Aorta (tissue), 5 donors: ENCODE measurements around the gene PRRG4. TPM values are rescaled to one million over a fixed set of nuclear protein-coding genes. Genes with fewer than 3 reads are reported as not detected.

Experiments
- ATAC-seq: fragments of 200-7000 bp; cut with Tn5 transposase; one replicate; pipeline ENCODE4 v1.9.1; 2022; ENCODE audit warnings: moderate library complexity; ENCODE audit not compliant: low FRiP score
- DNase-seq, 2 donors: peaks; one replicate each; pipeline ENCODE4 v3.0.0-alpha.2; 2020
- H3K27ac ChIP-seq, 2 donors: one replicate each; pipeline ENCODE4 v1.5.1; 2013; ENCODE audit warnings: low read length in 2 of 2, mild to moderate bottlenecking in 2 of 2, moderate library complexity in 2 of 2, control low read depth in 1 of 2, inconsistent platforms in 1 of 2, low read depth in 1 of 2
- H3K27me3 ChIP-seq, 2 donors: one replicate each; pipeline ENCODE4 v1.6.1; 2013; ENCODE audit warnings: control low read depth in 1 of 2, low read length in 1 of 2, mild to moderate bottlenecking in 1 of 2, moderate library complexity in 1 of 2; ENCODE audit not compliant: insufficient read depth in 2 of 2, control insufficient read depth in 1 of 2
- H3K36me3 ChIP-seq, 2 donors: one replicate each; pipeline ENCODE4 v1.6.1; 2013; ENCODE audit warnings: control low read depth in 1 of 2, low read length in 1 of 2, mild to moderate bottlenecking in 1 of 2; ENCODE audit not compliant: insufficient read depth in 2 of 2, control insufficient read depth in 1 of 2
- H3K4me1 ChIP-seq, 2 donors: one replicate each; pipeline ENCODE4 v1.6.1; 2013; ENCODE audit warnings: low read length in 2 of 2, control low read depth in 1 of 2, mild to moderate bottlenecking in 1 of 2, moderate library complexity in 1 of 2; ENCODE audit not compliant: insufficient read depth in 2 of 2, control insufficient read depth in 1 of 2
- H3K4me3 ChIP-seq, 2 donors: one replicate each; pipeline ENCODE4 v1.5.1; 2013; ENCODE audit warnings: low read length in 2 of 2, control low read depth in 1 of 2, mild to moderate bottlenecking in 1 of 2
- H3K9me3 ChIP-seq: one replicate; pipeline ENCODE4 v1.6.1; 2013; ENCODE audit warnings: mild to moderate bottlenecking, low read length; ENCODE audit not compliant: control insufficient read depth
- WGBS, 2 donors: extraction: QIAGEN DNeasy Blood & Tissue Kit; methylation state at CpG; one replicate each; pipeline ENCODE4 v1.1.7; 2013; 5-methylcytosine and 5-hydroxymethylcytosine counted together
- intact Hi-C, 2 donors: fragments of 100-400 bp; cut with DNase I; formaldehyde crosslinking; loops; one replicate each; pipeline versions ENCODE4 v1.14.2 to v1.15.0; 2022
- polyA plus RNA-seq, 2 donors: library from polyadenylated mRNA; stranded (reverse); fragments of 200-250 nt; gene quantifications; one replicate each; pipeline ENCODE4 v1.2.3, GENCODE V29; 2013
- total RNA-seq, 2 donors: library from RNA; stranded (reverse); fragmentation: NEBNext Ultra II Directional; extraction: Animal tissue kit (Norgen Biotek cat#: 25700); gene quantifications; one replicate each; pipeline ENCODE4 v1.2.1, GENCODE V29; 2021
- donor health status: healthy with polysubstance abuse.
- donor health status: Bipolar disorder and iron deficiency.
- donor health status: DM: no; HTN: no; CAD: no.
- donor health status: DM: no; HTN: no; CAD: no.
- donor health status: DM: yes; HTN: yes; CAD: no.

The PRRG4 gene
- total and polyA plus RNA-seq, 4 donors: 0.26 to 2.1 (median 2.0) TPM

DNA sequence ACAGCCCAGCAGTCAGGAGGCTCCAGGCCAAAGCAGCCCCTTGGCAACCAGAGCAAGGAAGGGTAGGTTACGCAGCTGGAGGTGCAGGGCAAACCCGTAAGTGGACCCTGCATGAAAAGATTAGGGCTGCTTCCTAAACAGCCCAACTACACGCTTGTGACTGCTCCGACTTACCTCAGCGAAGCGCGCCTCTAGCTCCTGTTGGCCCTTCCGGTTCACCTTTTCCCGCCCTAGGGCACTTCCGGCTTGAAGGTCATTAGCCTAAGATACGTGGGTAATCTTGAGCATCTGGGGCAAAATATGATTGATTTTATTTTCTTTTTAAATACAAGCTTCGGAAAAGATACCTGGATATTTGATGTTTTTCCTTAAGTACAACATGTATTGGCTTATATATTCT, 35.3 kb upstream of the PRRG4 start, which contains the start of gene CCDC73:
Gene CCDC73, minus strand, starts transcription at position 224 of the 400 bp plus-strand sequence. CDS start 34,419 bp downstream, outside the sequence.
- Histone ChIP-seq H3K4me1 (no peaks in the 10 kb centered on the region), H3K36me3 (no peaks in the 10 kb centered on the region), H3K4me3 (no peak within 1 kb of the TSS), H3K27ac (no peak within 1 kb of the TSS), H3K9me3 (no peaks in the 10 kb centered on the region), H3K27me3 (no peaks in the 10 kb centered on the region)
- 89% methylated on average over 12 of the region's 12 CpGs for whole genome bisulfite sequencing, 2 donors
- intact Hi-C loops: loop anchor here (5.0 to 10.0 kb wide), 2 partner anchors 470 to 472 kb away; no protein-coding TSS in a partner anchor
- ATAC-seq (no peak), DNase-seq (no peak)

DNA sequence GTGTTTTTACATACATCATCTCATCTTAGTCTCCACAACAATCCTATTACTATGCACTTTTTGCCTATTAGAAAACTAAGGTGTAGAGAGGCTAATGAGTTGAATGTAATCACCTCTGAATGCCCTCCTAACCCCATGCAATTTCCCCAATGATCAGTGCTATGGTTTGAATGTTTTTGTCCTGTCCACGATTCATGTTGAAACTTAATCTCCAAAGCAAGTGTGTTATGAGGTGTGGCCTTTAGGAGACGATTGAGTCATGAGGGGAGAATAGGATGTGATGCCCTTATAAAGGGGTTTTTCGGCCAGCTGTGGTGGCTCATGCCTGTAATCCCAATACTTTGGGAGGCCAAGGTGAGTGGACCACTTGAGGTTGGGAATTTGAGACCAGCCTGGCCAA, 33.3 kb upstream of the PRRG4 start:
- no peaks in the 10 kb centered on the region for H3K36me3 ChIP-seq
- no peak for DNase-seq
- no peak overlapping the region for H3K4me3 ChIP-seq
- no peak overlapping the region for H3K27ac ChIP-seq
- no peaks in the 10 kb centered on the region for H3K9me3 ChIP-seq
- intact Hi-C loops: loop anchor here in 1 of 2 donors (10.0 kb wide), 1 partner anchor 472 kb away; no protein-coding TSS in a partner anchor
- WGBS, 2 donors: 74% methylated on average over 3 of the region's 3 CpGs
- ATAC-seq: no peak
- H3K27me3 ChIP-seq: no peaks in the 10 kb centered on the region
- no peaks in the 10 kb centered on the region for H3K4me1 ChIP-seq

DNA sequence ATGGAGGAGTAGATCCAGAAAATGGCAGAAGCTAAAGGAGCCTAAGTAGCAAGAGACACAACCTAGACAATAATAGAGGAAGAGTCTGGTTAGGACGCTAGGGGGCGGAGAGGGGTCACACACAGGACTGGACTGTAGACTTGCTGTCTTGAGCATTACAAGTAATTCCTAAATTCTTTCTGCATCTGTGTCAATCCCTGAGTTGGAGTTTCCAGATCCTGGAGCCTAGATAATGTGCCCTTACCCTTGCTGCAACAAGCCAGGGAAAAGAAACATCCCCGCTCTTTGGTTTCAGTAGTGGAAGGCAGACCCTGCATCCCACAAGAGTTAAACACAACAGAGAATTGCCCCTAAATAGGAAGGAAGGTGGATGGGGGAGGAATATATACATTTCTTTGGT, 20.4 kb upstream of the PRRG4 start:
- no peaks in the 10 kb centered on the region for H3K36me3 ChIP-seq
- H3K27ac ChIP-seq: no peak overlapping the region
- H3K4me1 ChIP-seq: no peaks in the 10 kb centered on the region
- no peaks in the 10 kb centered on the region for H3K9me3 ChIP-seq
- peak in 1 of 2 donors; percentile 74 for DNase-seq
- 17 to 20% methylated on average over 3 of the region's 3 CpGs for WGBS, 2 donors
- H3K27me3 ChIP-seq: no peaks in the 10 kb centered on the region
- intact Hi-C loops: no loop called here
- no peak overlapping the region for H3K4me3 ChIP-seq
- peak; percentile 62 for ATAC-seq

DNA sequence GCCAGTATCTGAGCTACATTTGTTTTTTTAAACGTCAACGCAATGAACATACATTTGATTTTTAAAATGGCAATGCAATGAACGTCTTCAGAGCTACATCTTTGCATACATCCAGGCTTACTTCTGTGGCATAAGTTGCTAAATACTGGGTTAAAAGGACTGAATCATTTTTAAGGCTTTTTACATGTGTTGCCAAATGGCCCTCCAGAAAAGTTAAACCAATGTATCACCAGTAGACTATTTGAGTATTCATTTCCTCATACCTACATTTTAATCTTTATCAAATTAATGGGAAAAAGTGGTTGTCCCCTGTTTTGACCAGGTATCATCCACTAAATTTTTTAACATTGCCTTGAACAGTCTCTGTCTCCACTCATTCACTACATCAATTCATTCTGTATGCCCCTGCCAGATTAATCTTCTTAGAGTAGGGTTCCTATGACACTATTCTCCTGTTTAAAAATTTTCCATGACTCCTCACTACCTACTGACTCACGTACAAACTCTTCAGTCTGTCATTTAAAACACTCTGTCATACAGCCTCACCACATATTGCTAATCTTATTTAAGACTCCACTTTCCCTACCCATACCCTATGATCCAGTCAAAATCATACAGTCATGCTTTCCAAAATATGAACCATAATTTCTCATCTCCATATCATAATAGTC, 12.4 kb upstream of the PRRG4 start:
- H3K27me3 ChIP-seq: no peaks in the 10 kb centered on the region
- no peak overlapping the region for H3K27ac ChIP-seq
- WGBS, 2 donors: 72 to 80% methylated on average over 4 of the region's 4 CpGs
- no peaks in the 10 kb centered on the region for H3K4me1 ChIP-seq
- ATAC-seq: no peak
- DNase-seq: no peak
- H3K4me3 ChIP-seq: no peak overlapping the region
- intact Hi-C loops: no loop called here
- no peaks in the 10 kb centered on the region for H3K36me3 ChIP-seq
- H3K9me3 ChIP-seq: no peaks in the 10 kb centered on the region

DNA sequence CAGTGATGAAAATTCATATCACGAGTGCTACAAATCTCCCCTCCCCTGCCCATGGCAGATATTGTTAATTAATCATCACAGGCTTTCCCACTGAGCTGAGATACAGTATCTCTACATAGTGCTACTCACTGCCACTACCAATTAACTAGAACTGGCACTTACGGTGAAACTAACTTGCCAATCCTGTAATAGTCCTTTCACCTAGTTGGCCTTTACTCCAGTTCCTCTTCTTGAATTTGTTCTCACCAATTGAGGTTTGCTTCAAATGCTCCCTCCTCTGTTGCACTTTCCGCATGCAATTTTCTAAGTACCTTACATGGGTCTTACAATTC, 11.9 kb upstream of the PRRG4 start:
- intact Hi-C loops: no loop called here
- H3K9me3 ChIP-seq: no peaks in the 10 kb centered on the region
- ATAC-seq: no peak
- H3K27ac ChIP-seq: no peak overlapping the region
- no peaks in the 10 kb centered on the region for H3K27me3 ChIP-seq
- H3K4me1 ChIP-seq: no peaks in the 10 kb centered on the region
- no peak for DNase-seq
- 70 to 77% methylated on average over 3 of the region's 3 CpGs for WGBS, 2 donors
- H3K4me3 ChIP-seq: no peak overlapping the region
- H3K36me3 ChIP-seq: no peaks in the 10 kb centered on the region

DNA sequence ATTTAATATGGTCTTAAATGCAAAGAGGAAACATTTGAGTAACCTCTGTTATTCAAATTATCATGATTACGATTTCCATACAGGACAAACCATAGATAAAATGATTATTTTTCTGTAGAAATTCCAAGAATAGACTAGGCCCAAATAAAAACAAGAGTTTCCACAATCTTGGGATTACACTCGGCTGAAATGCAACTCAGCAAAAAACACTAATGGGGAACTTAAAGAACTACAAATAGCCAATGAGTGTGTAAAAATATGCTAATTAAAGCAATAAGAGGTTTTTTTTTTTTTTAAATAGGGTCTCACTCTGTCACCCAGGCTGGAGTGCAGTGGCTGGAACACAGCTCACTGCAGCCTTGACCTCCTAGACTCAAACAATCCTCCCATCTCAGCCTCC, 10.5 kb upstream of the PRRG4 start:
- WGBS, 2 donors: 66 to 69% methylated on average over 2 of the region's 2 CpGs
- no peaks in the 10 kb centered on the region for H3K9me3 ChIP-seq
- intact Hi-C loops: no loop called here

DNA sequence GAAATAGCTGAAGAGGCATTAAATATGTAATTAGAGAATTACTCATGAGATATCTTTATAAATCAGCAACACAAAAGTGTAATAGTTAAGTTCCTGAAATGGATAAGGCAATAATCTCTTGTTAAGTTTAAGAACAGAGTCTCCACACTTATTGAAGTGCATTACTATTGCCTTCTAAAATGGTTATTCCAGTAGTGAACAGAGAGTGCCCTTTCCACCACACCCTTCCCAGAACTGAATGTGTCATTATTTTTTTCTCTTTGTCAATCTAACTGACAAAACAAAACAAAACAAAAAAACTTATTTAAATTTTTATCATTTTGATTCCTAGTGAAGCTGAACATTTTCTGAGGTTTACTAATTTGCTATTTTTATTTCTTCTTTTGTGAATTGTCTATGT, 9.2 kb upstream of the PRRG4 start:
- Histone ChIP-seq H3K9me3 (no peaks in the 10 kb centered on the region), H3K27me3 (no peaks in the 10 kb centered on the region), H3K27ac (no peak overlapping the region), H3K36me3 (no peaks in the 10 kb centered on the region), H3K4me3 (no peak overlapping the region), H3K4me1 (no peaks in the 10 kb centered on the region)
- intact Hi-C loops: no loop called here
- ATAC-seq (no peak), DNase-seq (no peak)

More for the DNA sequence above, 10.5 kb upstream of the PRRG4 start:
- no peak overlapping the region for H3K27ac ChIP-seq
- no peaks in the 10 kb centered on the region for H3K36me3 ChIP-seq
- ATAC-seq: no peak
- no peaks in the 10 kb centered on the region for H3K4me1 ChIP-seq
- DNase-seq: no peak
- H3K27me3 ChIP-seq: no peaks in the 10 kb centered on the region
- H3K4me3 ChIP-seq: no peak overlapping the region

DNA sequence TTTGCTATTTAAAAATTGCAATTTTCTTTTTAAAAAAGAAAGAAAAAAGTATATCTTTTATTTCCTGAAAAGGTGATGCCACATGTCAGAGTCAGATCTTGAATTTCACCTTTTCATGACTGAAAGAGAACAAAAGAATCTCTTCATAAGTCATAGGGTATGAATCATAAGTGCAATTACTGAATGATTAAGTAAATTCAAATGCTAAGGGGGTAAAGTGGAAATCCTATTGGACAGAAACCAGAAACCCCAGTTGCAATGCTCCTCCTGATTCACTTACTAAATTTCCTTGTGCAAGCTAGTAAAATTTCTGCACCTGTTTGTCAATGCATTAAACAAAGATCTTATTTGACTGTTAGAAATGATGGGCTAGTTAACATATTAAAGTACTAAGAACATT, 8.2 kb upstream of the PRRG4 start:
- intact Hi-C loops: no loop called here
- no peaks in the 10 kb centered on the region for H3K27me3 ChIP-seq
- no peak overlapping the region for H3K27ac ChIP-seq
- DNase-seq (no peak), ATAC-seq (no peak)
- no peaks in the 10 kb centered on the region for H3K4me1 ChIP-seq
- no peaks in the 10 kb centered on the region for H3K36me3 ChIP-seq
- no peak overlapping the region for H3K4me3 ChIP-seq
- H3K9me3 ChIP-seq: no peaks in the 10 kb centered on the region

DNA sequence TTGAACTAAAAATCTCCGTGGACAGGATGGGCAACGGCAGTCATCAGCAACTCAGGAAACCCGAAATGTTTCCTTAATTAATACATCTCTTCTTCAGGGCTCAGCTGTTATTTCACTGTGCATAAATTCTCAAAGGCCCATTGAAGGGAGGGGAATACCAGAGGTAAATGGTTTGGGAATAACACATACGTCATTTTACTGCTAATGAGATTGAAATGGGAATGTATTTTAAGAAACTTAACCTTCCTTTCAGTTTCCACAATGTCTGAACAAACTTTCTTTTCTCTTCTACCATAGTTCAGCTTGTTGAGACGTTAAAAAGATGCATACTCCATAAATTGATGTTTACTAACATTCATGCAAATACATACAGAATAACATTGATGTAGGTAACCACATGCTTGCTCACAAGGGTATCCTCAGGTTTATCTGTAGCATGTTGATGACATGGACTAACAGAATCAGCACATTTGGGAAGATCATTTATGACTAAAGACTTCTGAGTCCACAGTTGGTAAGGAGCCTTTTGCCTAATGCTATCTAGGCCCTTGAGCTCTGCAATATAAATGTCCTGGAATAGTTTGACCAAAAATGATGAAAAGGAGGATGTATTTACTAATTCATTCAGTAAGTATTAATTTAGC, 7.7 kb upstream of the PRRG4 start:
- ATAC-seq (no peak), DNase-seq (no peak)
- H3K9me3 ChIP-seq: no peaks in the 10 kb centered on the region
- intact Hi-C loops: no loop called here
- 77 to 78% methylated on average over 5 of the region's 5 CpGs for whole genome bisulfite sequencing, 2 donors
- H3K4me1 ChIP-seq: no peaks in the 10 kb centered on the region
- H3K27me3 ChIP-seq: no peaks in the 10 kb centered on the region
- H3K4me3 ChIP-seq: no peak overlapping the region
- H3K27ac ChIP-seq: no peak overlapping the region
- H3K36me3 ChIP-seq: no peaks in the 10 kb centered on the region
